ENCODE measurements around the gene KRI1. TPM values are rescaled to one million over a fixed set of nuclear protein-coding genes. Genes with fewer than 3 reads are reported as not detected.

Gene KRI1
- total and polyA plus RNA-seq, 5 donors, result 9.3 to 13.0 (median 11.3) TPM

Small RNA genes within 50 kb of the gene (microRNA-seq; reads per million reads assigned to microRNA genes)
- gene MIR1238, result 0 reads per million in 2 donors

Other genes with a start within 250 kb of the KRI1 start
- 10 to 100 TPM; 13.2 to 20.7 (median 16.7) TPM for gene FDX2, start 250.0 kb downstream of the KRI1 start, total RNA-seq
- 27.7 TPM for gene FDX2, start 250.0 kb downstream of the KRI1 start, polyA plus RNA-seq
- 10 to 100 TPM; 13.9 to 20.1 (median 15.1) TPM for gene RAVER1, start 232.5 kb downstream of the KRI1 start, total RNA-seq
- 9.8 TPM for gene RAVER1, start 232.5 kb downstream of the KRI1 start, polyA plus RNA-seq
- 10 to 100 TPM; 16.0 to 20.6 (median 17.8) TPM for gene ICAM3, start 226.4 kb downstream of the KRI1 start, total RNA-seq
- gene ICAM3, start 226.4 kb downstream of the KRI1 start, polyA plus RNA-seq, result 7.2 TPM
- 10 to 100 TPM; 56.3 to 77.0 (median 73.4) TPM for gene TYK2, start 185.4 kb downstream of the KRI1 start, total RNA-seq
- gene TYK2, start 185.4 kb downstream of the KRI1 start, polyA plus RNA-seq, result 71.6 TPM
- gene CDC37, start 162.5 kb downstream of the KRI1 start, total RNA-seq, result 100 to 1,000 TPM; 131 to 133 (median 132) TPM
- 228 TPM for gene CDC37, start 162.5 kb downstream of the KRI1 start, polyA plus RNA-seq
- gene PDE4A, start 145.5 kb downstream of the KRI1 start, total RNA-seq, result 10 to 100 TPM in 3 of 4 donors, 1 to 10 TPM in 1; 8.4 to 14.2 (median 11.0) TPM
- gene PDE4A, start 145.5 kb downstream of the KRI1 start, polyA plus RNA-seq, result 5.5 TPM
- 10 to 100 TPM; 48.0 to 74.6 (median 62.8) TPM for gene KEAP1, start 62.7 kb downstream of the KRI1 start, total RNA-seq
- gene KEAP1, start 62.7 kb downstream of the KRI1 start, polyA plus RNA-seq, result 51.9 TPM
- under 1 TPM in 3 of 4 donors, not detected in 1; 0.15 to 0.31 (median 0.19) TPM for gene S1PR5, start 48.6 kb downstream of the KRI1 start, total RNA-seq
- 0.16 TPM for gene S1PR5, start 48.6 kb downstream of the KRI1 start, polyA plus RNA-seq
- gene ATG4D, start 22.1 kb downstream of the KRI1 start, total RNA-seq, result 10 to 100 TPM; 45.1 to 54.0 (median 48.9) TPM
- gene ATG4D, start 22.1 kb downstream of the KRI1 start, polyA plus RNA-seq, result 48.0 TPM
- 1 to 10 TPM; 6.1 to 7.6 (median 7.0) TPM for gene CDKN2D, start 3.0 kb upstream of the KRI1 start, total RNA-seq
- gene CDKN2D, start 3.0 kb upstream of the KRI1 start, polyA plus RNA-seq, result 9.4 TPM
- gene AP1M2, start 21.3 kb upstream of the KRI1 start, total RNA-seq, result not detected
- gene AP1M2, start 21.3 kb upstream of the KRI1 start, polyA plus RNA-seq, result 0.09 TPM
- gene SLC44A2, start 59.5 kb upstream of the KRI1 start, total RNA-seq, result 100 to 1,000 TPM; 105 to 145 (median 110) TPM
- gene SLC44A2, start 59.5 kb upstream of the KRI1 start, polyA plus RNA-seq, result 70.1 TPM
- 100 to 1,000 TPM; 119 to 161 (median 141) TPM for gene ILF3, start 88.3 kb upstream of the KRI1 start, total RNA-seq
- 74.2 TPM for gene ILF3, start 88.3 kb upstream of the KRI1 start, polyA plus RNA-seq
- gene QTRT1, start 135.4 kb upstream of the KRI1 start, total RNA-seq, result 10 to 100 TPM; 23.7 to 30.7 (median 26.1) TPM
- gene QTRT1, start 135.4 kb upstream of the KRI1 start, polyA plus RNA-seq, result 33.1 TPM
- 100 to 1,000 TPM; 176 to 202 (median 189) TPM for gene DNM2, start 152.1 kb upstream of the KRI1 start, total RNA-seq
- 129 TPM for gene DNM2, start 152.1 kb upstream of the KRI1 start, polyA plus RNA-seq